GM04503 (cell line): ENCODE data around the gene IMP4.

ENCODE experiments used
- DNase-seq: peaks from one replicate; pipeline ENCODE4 v3.0.0-alpha.2; 2012; ENCODE audit warnings: low read depth

IMP4 gene

DNA sequence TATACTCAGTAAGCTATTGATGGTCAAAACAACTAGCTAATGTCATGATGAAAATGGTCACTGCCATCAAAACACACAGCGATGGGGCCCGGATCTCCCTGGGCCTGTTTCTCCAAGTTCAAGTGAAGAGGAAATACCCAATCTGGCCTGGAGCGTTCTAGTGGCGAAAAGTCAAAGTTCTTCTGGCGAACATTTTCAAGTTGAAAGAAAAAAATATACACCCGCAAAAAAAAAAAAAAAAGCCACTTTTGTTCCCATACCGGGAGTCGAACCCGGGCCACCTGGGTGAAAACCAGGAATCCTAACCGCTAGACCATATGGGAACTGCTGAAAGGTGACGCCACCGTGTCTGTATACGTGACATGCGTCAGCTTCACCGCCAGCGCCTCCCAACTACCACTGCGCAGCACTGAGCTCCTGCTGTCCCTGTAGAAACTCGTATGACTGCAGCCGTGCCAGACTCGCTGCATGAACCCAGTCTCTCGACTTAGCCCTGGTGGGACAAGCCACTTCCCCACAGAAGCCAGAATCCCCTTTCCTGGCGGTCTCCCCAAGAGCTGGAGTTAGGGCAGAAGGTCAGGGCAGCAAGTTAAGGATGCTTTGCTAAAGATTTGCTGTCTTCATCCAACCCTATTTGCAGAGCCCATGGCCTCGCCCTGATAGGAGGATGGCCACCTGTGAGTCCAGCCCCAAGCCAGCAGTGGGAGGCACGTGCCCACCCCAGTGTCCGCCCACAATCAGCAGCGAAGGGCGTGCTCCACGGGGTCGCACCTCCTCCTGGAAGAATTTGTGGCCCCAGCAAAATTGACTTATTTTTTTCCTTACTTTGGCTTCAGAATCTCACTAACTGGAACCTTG lies 5.6 kb upstream of the IMP4 start:
- no peak for DNase-seq

DNA sequence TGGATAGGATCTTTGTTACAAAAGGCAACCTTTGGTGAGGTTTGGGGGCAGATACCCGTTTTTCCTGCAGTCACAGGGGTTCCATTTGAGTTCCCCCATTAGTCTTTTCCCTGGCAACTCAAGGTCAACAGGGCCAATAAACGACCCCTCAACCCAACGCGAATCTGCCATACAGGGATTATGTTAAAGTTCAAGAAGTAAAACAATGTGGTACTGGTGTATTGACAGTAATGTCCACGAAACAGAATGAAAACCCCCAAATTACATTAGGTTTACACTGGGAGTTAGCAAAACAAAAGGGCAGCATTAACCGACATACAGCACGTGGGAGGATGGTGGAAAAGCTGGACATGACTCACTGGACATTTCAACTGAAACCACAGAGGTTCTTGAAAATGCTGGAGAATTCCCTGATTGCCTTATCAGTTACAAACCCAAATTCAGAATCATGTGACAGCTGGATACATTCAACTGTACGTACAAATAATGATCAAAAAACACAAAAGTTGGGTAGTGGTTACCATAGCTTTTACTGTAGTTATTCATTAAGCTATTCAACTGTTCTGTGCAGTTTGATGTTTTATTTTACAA lies 4.9 kb upstream of the IMP4 start:
- DNase-seq: no peak

DNA sequence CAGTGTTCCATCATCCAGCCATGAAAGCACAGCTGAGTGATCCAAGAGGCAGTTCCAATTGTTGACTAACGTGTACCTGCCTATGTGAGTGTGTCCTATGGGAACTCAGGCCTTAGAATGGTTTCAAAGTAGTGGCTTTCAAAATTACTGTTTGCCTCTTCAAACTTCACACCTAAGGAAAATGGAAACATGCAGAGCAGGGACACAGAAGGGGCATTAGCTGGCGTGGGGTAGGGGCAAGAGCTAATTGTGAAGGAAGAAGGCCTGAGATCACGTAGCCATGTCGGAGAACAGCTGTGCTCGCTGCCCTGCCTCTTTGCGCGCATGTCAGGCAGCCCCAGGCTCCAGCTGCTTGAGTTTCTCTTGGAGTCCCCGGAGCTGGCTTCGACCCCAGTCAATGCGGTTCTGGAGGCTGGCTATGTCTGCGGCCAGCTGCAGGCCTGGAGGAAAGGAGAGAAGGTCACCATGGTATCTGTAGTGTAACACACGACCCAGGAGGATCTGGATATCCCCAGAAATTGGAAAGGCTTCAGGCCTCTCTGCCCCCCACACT lies 3.8 kb upstream of the IMP4 start:
- no peak for DNase-seq

DNA sequence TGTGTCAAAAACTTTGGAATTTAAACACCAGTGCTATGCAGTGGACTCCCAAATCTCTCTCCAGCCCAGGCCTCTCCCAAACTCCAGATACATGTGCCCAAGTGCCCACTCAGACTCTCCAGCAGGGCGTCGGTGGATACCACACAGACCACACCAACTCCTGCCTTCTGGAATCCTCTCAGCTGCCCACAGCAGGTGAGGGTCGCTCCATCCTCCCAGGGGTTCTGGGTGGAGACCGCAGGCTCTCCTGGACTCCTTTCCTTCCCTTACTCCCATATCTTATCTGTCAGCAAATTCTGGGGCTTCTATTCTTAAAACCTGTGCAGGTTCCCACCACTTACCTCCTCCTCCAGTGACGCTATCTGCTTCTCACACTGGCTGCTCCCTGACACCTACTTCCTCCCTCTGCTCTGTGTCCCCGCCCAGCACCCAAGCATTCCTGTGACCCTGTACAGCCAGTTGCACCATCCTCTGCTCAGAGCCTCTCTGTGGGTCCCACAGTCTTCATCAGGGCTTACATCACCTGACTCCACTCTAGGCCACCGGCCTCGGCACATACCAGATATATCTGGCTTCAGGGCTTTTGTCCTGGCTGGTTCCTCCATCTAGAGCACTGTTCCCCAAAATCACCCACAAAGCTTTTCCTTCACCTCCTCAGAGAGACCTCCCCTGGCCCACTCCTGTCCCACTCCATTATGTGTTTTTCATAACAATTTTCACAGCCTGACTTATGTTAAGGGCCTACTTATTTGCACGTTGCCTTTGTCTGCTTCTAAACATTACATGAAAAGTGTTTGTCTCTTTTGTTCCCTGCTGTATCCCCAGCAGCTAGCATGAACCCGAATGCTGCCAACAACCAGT lies 2.6 kb upstream of the IMP4 start:
- no peak for DNase-seq

DNA sequence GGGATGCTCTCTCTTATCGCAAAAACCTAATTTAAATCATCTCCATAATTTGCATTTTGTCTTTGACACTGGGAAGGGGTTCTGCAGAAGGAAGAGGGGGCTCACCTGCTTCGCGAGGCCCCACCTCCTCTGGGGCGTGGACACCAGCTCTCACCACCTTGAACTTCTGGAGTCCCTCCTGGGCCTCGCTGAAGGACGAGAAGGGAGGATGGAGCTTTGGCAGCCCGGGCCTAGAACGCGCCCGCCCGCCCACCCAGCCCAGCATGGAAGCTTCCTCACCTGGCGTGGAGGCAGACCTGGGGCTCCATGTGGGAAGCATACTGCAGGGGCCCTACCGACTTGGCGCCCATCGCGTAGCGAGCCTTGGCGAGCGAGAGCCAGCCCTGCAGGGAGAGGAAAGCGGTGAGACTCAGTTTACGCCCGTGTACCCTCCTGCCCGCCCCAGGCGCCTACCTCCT lies 1.1 kb upstream of the IMP4 start:
- no peak for DNase-seq

DNA sequence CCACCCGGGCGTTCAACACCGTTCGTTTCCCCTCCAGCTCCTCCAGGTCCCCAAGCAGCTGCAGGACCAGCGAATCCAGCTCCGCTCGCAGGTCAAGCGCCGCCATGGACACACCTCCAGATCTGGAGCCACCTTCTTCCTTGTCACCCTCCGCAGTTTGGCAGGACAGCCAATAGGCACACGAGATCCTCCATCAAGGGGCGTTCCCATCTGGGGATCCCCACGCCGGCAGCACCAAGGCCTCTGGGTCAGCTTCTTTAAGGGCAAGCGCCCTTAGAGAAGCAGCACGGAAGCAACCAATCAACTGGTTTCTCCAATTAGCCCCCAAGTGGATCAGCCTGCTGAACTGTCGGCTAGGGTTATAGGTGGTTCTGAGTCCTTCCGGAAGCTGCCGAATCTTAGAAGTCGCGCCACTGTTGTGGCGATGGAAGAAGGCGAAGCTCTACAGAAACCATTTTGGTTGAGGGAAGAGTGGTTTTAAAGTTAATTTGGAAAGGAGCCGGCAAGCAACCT lies 621 bp upstream of the IMP4 start:
- DNase-seq: peak; percentile 85

DNA sequence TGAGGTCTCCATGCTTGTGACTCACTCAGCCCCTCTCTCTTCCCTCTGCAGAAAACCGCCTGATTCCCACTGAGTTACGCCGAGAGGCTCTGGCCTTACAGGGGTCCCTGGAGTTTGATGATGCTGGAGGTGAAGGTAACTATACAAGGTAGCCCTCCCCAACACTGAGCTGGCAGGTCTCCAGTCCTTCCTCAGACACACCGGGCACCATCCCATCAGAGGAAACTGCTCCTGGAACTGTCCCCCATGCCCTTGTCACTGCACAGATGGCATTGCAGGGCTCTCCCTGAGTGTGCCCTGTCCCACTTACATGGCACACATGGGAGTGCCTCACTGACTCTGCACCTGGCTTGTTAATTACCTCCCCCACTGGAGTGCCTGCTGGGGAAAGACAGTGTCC lies 1.9 kb downstream of the IMP4 start:
- no peak for DNase-seq

DNA sequence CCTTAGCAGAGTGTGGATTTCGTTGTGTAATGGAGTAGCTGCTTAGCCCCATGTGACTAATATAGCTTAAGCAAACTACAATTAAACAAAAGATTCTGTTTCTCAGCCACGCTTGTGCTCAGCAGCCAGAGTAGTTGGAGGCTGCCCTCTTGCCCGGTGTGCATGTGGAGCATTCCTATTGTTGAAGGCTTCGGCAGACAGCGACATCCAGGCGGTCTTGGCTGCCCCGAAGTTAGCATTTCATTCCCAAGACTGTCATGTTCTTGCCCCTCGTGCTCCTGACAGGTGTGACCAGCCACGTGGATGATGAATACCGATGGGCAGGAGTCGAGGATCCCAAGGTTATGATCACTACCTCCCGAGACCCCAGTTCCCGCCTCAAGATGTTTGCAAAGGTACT lies 2.4 kb downstream of the IMP4 start:
- DNase-seq: no peak

DNA sequence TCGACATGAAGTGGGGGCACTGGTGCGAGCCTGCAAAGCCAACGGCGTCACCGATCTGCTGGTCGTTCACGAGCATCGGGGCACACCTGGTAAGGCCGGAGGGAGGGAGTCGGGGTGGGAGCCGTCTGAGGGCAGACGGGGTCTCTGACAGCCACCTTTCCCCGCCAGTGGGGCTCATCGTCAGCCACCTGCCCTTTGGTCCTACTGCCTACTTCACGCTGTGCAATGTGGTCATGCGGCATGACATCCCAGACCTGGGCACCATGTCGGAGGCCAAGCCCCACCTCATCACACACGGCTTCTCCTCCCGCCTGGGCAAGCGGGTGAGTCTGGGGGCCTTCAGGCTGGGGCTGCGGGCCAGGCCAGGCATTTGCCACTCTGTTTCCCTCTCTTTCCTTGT lies 2.9 kb downstream of the IMP4 start:
- no peak for DNase-seq

DNA sequence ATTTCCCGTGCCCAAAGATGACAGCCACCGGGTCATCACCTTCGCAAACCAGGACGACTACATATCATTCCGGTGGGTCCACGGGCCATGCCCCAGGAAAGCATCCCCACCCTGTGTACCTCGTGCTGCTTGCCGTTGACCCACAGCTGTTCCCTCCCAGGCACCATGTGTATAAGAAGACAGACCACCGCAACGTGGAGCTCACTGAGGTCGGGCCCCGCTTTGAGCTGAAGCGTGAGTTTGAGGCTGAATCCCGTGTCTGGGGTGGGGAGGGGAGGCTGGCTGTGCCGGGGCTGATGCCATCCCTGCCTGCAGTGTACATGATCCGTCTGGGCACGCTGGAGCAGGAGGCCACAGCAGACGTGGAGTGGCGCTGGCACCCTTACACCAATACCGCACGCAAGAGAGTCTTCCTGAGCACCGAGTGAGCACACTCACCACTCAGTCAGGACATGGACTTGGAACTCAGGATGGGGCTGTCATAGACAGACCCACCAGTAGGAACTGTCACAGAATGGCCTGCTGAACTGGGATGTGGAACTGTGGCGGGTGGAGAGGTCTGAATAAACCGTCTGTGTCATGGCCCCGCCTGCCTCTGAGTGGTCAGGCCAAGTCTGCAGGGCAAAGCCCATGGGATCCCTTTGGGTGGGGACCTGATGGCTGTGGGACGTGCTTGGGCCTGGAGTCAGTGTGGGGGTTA lies 3.5 kb downstream of the IMP4 start:
- no peak for DNase-seq

DNA sequence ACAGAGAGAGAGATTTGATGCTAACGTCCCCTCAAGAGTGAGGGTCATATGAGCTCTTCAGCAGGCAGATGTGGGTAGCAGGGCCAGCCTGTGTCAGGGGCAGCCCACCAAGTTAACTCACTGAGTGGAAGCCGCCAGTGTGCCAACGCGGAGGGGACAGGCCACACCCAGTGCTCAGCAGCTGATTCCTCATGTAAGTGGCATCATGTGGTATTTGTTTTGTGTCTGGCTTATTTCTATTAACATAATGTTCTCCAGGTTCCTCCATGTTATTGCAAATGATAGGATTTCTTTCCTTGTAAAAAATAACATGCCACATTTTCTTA lies 4.0 kb downstream of the IMP4 start:
- no peak for DNase-seq

DNA sequence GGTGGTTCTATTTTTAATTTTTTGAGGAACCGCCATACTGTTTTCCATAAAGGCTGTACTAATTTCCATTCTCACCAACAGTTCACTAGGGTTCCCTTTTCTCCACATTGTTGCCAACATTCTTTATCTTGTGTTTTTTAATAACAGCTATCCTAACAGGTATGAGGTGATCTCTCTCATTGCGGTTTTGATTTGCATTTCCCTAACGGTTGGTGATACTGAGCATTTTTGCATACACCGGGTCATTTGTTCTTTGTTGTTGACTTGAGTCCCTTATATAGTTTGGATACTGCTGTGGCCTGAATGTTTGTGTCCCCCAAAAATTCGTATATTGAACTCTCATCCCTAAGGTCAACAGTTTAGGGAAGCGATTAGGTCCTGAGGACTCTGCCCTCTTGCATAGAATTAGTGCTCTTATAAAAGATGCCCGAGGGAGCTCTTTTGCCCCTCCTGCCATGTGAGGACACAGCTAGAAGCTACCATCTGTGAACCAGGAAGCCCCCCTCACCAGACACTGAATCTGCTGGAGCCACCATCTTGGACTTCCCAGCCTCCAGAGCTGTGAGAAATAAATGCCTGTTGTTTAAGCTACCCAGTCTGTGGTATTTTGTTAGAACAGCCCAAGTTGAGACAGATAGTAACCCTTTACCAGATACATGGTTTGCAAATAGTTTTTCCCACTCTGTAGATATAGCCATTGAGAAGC lies 4.7 kb downstream of the IMP4 start:
- no peak for DNase-seq

DNA sequence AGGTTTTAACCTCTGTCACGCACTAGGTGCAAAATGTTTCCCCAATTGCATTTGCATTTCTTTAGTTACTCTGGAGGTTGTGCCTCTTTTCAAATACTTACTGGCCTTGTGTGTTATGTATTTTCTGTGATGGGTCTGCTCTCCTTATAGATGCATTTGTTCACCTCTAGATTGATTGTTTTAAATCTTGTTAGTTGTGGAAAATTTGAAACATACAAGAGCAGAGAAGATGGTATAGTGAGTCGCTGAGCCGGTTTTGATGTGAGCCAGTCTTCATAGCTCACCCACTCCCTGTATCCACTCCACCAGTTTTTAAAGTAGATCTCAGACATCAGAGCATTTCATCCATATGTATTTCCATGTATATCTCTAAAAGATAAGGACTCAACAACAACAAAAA lies 6.5 kb downstream of the IMP4 start:
- no peak for DNase-seq

DNA sequence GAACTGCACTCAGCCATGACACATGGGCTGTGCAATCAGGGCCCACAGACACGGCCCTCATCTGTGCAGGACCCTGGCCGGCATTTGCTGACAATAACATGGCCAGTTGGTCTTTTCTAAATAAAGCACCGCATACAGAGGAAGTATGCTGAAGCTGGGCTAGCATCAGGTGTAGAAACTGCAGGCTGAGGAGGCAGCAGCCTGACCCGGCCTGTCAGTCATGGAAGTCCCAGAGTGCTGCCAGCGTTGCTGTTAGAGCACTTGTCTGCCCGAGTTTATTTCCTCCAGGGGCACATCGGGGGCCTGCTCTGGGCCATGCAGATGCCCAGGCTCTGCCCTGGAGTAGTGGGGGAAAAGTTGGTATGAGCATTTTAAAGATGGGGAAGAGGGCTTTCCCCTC lies 9.0 kb downstream of the IMP4 start:
- DNase-seq: no peak

DNA sequence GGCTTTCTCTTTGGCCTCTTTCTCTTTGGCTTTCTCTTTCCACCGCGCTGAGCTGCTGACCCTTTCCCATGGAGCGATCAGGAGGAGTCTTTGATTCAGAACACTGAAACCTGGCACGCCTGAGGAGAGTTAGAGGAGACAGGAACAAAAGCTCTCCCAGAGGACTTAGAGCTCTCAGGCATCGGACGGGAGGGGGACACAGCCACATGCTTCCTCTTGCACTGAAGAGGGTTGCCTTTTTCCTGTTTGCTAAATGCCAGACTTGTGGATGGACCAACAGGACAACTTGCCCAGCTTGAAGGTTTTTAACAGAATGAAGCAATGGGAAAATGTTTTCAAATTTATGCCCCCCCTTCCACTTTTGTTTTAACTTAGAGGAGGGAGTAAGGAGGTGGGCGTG lies 9.5 kb downstream of the IMP4 start:
- no peak for DNase-seq

DNA sequence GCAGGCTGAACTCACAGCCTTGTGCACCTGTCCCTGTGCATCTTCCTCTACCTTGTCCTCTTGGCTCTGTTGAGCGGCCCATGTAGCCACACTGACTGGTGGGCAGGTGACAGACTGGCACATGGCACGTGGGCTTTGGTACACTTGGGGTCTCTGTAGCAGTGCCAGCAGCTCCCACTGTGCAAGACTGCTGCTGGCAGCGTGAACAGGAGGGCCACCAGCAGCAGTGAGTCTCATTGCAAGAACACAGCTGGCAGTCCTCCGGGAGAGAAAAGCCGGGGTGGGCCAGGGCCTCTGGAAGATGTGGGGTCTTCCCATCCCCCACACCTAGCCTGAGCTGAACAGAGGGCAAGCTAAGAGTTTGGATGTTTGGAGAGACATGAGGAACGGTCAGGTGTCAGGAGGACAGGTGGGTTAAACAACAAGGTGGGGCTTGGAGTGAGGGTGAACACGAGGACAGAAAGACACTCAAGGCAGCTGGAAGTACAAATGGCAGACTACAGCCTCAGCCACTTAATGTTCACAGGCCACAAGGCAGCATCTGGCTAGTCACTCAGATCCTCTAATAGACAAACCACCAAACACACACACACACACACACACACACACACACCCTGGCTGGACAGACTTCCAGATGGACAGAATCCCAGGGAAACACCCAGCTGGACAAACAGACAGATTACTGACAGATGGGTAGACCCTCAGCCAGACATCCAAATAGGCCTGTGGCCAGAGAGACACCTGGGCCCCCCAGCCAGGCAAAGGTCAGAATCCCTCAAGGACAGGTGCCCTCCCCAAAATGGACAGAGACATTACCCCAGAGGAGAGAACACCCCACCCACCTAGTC lies 10.8 kb downstream of the IMP4 start:
- no peak for DNase-seq

DNA sequence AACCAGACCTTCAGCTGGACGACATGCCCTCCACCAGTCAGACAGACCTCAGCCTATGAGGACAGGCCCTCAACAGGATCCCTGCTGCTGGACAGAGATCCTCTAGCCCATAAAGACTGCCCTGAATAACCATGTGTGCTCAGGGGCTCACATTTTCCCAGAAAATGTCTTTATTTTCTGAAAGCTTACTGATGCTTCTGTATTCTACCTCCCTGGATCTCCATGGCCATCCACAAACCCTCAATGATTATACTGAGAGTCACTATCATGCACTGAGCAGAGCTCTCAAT lies 11.4 kb downstream of the IMP4 start:
- DNase-seq: no peak

DNA sequence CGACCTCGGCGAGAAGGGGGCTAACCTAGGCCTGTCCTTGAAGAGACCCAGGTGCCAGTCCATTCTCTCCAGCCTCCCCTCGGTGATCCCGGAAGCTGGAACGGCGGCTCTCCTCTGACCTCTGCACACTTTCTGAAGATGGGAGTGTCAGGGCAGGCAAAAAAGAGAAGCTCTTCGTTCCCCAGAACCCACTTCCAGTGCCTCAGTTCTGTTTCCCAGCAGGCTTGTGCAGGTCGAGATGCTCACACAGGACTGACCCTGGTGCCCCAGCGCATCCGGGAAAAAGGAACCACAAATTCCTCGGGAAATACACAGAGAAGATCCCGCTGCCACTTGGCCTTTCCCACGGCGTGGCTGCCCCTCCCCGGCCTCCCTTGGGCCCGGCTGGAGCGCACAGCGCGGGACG lies 12.5 kb downstream of the IMP4 start:
- DNase-seq: no peak

DNA sequence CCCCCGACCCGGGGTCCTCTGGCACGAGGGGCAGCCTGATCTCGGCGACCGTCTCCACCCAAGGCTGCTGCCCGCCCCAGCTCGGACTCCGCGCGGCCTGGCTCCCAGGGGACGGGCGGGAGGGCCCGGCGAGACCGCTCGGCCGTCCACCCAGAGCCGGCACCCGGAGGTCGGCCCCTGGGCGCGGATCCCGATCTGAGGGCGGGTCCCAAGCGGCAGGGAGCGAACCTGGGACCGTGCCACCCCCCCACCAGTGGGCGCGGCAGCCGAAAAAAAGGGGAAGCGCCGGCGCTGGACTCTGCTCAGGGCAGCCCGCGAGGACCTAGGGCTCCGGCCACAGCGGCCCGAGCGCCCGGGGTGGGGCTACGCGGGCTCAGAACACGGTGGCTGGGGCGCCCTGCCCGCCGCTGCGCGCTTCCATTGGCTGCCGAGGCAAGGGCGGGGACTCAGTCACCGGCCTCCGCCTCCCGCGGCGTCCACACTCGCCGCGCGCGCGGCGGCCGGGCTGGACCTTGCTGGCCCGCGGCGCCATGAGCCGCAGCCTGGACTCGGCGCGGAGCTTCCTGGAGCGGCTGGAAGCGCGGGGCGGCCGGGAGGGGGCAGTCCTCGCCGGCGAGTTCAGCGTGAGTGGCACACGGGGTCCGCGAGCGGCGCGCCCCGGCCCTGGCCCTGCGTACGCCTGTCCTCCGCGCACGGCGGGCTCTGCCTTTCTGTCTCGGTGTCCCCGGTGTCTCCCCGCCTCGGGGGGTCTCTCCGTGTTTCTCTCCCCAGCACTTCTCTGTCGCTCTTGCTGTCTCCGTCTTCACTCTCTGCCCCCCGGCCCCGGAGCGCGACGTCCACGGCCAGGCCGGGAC lies 13.1 kb downstream of the IMP4 start, which contains the start of gene PTPN18:
PTPN18 (plus strand) TSS at position 479 of the 854 bp plus-strand sequence; CDS start at position 531, 52 bp downstream.
- peak; percentile 49 for DNase-seq
